ENCODE results near the gene PDIA6.
"Not testable (repeated sequence)": the region's sequence is repeated elsewhere in the genome, so short reads cannot be mapped to it uniquely, and the experiment has no call there.

The PDIA6 gene

DNA sequence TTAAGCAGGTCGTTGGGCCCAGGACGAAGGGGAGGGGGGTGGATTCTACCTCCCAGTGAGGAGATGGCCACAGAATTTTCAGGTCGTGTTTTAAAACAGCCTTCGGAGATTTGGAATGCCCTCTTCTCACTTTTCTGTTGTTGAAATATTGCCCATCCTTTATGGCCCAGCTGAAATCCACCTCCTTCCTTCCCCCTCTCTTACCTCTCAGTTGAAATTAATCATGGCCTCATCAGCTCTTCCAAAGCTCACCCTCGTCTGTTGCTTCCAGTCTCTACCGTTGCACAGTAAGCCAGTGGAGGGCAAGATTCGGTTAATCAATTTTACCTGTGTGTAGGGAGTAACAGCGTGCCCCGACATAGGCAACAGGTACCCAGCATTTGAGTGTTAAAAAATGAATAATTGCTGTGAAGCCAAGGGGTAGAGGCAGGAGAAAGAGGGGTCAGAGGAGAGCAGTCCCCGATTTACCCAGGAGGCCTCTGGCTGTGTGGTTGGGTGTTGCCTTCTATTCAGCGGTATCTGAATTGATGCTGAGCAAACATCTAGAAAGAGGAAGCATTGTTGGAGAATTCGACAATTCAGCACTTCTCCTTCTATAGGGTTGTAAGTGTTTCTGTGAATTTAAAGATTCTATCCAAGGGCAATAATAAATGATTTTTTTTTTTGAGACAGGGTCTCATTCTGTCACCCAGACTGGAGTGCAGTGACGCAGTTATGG, 8.6 kb upstream of the PDIA6 start:
- Histone ChIP-seq H3K9me3 (ENCODE audit: control insufficient read depth in 2 of 2, low read length in 2 of 2) (no peaks in the 10 kb centered on the region), H3K27me3 (ENCODE audit: control insufficient read depth in 2 of 2, insufficient read depth in 2 of 2, low read length in 2 of 2) (peaks cover 0 to 2% of the 10 kb centered on the region in 2 donors), H3K4me1 (ENCODE audit: control insufficient read depth in 2 of 2, insufficient read depth in 2 of 2, low read length in 2 of 2) (no peaks in the 10 kb centered on the region), H3K36me3 (ENCODE audit: control insufficient read depth in 2 of 2, insufficient read depth in 2 of 2, low read length in 2 of 2) (no peaks in the 10 kb centered on the region), H3K27ac (ENCODE audit: low read depth in 2 of 2, low read length in 2 of 2) (no peak overlapping the region), H3K9ac (ENCODE audit: low read depth in 1 of 2, low read length in 2 of 2) (no peak overlapping the region), H3K4me3 (ENCODE audit: low read length in 2 of 2) (no peak overlapping the region)

DNA sequence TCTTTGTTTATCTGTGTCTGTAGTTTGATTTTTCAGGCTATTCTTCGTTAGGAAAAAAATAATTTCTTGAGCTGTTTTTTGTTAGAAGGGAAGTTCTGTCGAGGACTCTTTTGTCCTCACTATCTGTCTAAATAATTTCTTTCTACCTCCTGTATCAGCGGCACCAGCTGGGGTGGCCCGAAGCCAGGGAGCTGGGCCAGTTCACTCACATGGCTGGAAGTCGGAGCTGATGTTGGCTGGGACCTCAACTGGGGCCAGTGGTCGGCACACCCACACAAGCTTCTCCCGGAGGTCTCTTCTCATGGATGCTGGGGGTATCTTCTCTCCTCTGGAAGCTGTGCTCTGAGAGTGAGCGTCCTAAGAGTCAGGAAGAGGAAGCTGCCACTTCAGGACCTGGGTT, 8.0 kb upstream of the PDIA6 start:
- no peak overlapping the region for H3K9ac ChIP-seq (ENCODE audit: low read depth in 1 of 2, low read length in 2 of 2)
- H3K36me3 ChIP-seq (ENCODE audit: control insufficient read depth in 2 of 2, insufficient read depth in 2 of 2, low read length in 2 of 2): no peaks in the 10 kb centered on the region
- no peaks in the 10 kb centered on the region for H3K4me1 ChIP-seq (ENCODE audit: control insufficient read depth in 2 of 2, insufficient read depth in 2 of 2, low read length in 2 of 2)
- H3K27me3 ChIP-seq (ENCODE audit: control insufficient read depth in 2 of 2, insufficient read depth in 2 of 2, low read length in 2 of 2): no peaks in the 10 kb centered on the region
- H3K27ac ChIP-seq (ENCODE audit: low read depth in 2 of 2, low read length in 2 of 2): no peak overlapping the region
- H3K9me3 ChIP-seq (ENCODE audit: control insufficient read depth in 2 of 2, low read length in 2 of 2): no peaks in the 10 kb centered on the region
- no peak overlapping the region for H3K4me3 ChIP-seq (ENCODE audit: low read length in 2 of 2)

DNA sequence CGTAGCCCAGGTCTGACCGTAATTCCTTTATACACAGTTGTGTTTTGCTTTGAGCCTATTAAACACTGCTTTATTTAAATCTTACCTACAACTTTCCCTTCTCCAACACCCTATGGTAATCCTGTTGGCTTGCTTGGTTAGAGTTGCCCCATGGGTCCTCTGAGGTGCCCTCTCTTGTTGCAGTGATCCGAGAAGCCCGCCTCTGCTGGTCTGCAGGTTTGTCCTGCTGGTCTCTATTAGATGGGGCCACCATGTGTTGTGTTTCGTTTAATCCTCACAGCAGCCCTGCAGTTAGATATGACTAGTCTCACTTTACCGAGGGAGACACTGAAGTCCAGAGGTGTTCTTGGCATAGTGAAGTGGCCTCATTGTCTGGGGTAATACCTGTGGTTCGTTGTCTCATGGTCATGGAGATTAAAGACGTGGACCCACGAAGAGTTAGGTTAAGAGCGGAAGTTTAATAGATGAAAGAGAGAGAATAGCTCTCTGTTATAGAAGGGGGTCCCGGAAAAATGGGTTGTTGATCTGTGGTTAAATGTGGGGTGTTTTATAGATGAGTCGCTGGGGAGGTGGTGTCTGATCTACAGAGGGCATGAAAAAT, 7.2 kb upstream of the PDIA6 start:
- Histone ChIP-seq H3K9me3 (ENCODE audit: control insufficient read depth in 2 of 2, low read length in 2 of 2) (no peaks in the 10 kb centered on the region), H3K36me3 (ENCODE audit: control insufficient read depth in 2 of 2, insufficient read depth in 2 of 2, low read length in 2 of 2) (no peaks in the 10 kb centered on the region), H3K4me3 (ENCODE audit: low read length in 2 of 2) (no peak overlapping the region), H3K27me3 (ENCODE audit: control insufficient read depth in 2 of 2, insufficient read depth in 2 of 2, low read length in 2 of 2) (no peaks in the 10 kb centered on the region), H3K4me1 (ENCODE audit: control insufficient read depth in 2 of 2, insufficient read depth in 2 of 2, low read length in 2 of 2) (no peaks in the 10 kb centered on the region), H3K9ac (ENCODE audit: low read depth in 1 of 2, low read length in 2 of 2) (no peak overlapping the region), H3K27ac (ENCODE audit: low read depth in 2 of 2, low read length in 2 of 2) (no peak overlapping the region)

DNA sequence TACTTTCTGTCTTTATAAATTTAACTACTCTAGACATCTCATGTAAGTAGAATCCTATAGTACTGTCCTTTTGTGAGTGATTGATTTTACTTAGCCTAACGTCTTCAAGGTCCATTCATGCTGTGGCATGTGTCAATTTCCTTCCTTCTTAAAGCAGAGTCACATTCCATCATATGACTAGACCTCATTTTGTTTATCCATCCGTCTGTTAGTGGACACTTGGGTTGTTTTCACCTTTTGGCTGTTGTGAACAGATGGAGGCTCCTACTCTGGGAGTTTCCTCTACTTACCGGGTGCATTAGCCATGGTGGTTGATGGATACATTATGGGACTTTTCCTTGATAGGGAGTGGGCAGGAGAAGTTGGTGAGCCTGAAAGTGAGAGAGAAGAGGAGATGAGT, 6.4 kb upstream of the PDIA6 start:
- Histone ChIP-seq H3K27me3 (ENCODE audit: control insufficient read depth in 2 of 2, insufficient read depth in 2 of 2, low read length in 2 of 2) (no peaks in the 10 kb centered on the region), H3K27ac (ENCODE audit: low read depth in 2 of 2, low read length in 2 of 2) (no peak overlapping the region), H3K36me3 (ENCODE audit: control insufficient read depth in 2 of 2, insufficient read depth in 2 of 2, low read length in 2 of 2) (no peaks in the 10 kb centered on the region), H3K9ac (ENCODE audit: low read depth in 1 of 2, low read length in 2 of 2) (no peak overlapping the region), H3K4me3 (ENCODE audit: low read length in 2 of 2) (no peak overlapping the region), H3K4me1 (ENCODE audit: control insufficient read depth in 2 of 2, insufficient read depth in 2 of 2, low read length in 2 of 2) (no peaks in the 10 kb centered on the region), H3K9me3 (ENCODE audit: control insufficient read depth in 2 of 2, low read length in 2 of 2) (no peaks in the 10 kb centered on the region)

DNA sequence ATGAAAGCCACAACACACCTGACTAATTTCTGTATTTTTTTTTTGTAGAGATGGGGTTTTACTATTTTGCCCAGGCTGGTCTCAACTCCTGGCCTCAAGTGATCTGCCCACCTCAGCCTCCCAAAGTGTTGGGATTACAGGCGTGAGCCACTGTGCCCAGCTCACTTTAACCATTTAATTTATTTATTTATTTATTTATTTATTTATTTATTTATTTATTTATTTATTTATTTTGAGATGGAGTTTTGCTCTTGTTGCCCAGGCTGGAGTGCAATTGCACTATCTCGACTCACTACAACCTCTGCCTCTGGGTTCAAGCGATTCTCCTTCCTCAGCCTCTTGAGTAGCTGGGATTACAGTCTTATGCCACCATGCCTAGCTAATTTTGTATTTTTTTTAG, 5.7 kb upstream of the PDIA6 start:
- not testable (repeated sequence) for H3K36me3 ChIP-seq (ENCODE audit: control insufficient read depth in 2 of 2, insufficient read depth in 2 of 2, low read length in 2 of 2); H3K4me3 ChIP-seq (ENCODE audit: low read length in 2 of 2); H3K4me1 ChIP-seq (ENCODE audit: control insufficient read depth in 2 of 2, insufficient read depth in 2 of 2, low read length in 2 of 2); H3K9me3 ChIP-seq (ENCODE audit: control insufficient read depth in 2 of 2, low read length in 2 of 2); H3K9ac ChIP-seq (ENCODE audit: low read depth in 1 of 2, low read length in 2 of 2); H3K27ac ChIP-seq (ENCODE audit: low read depth in 2 of 2, low read length in 2 of 2); H3K27me3 ChIP-seq (ENCODE audit: control insufficient read depth in 2 of 2, insufficient read depth in 2 of 2, low read length in 2 of 2)

DNA sequence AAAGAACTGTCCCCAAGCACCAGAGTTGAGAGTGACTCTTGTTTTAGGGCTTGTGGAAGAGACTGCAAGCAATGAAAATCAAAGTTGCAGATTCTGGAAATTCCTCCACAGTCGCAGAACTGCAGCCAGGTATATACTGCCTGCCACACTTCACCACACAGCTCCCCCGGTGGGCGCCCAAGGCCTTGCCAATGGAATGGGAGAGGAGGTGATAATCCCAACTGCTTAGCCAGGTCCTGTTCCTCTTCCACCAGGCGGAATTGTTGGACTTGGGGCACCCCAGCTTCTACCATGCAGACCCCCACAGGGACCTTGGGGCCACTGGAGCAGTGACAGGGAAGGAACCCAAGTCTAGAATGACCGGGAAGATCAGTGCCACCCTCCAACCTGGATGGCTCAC, 4.8 kb upstream of the PDIA6 start:
- peaks cover 3 to 4% of the 10 kb centered on the region in 2 donors for H3K4me1 ChIP-seq (ENCODE audit: control insufficient read depth in 2 of 2, insufficient read depth in 2 of 2, low read length in 2 of 2)
- no peak overlapping the region for H3K4me3 ChIP-seq (ENCODE audit: low read length in 2 of 2)
- H3K27me3 ChIP-seq (ENCODE audit: control insufficient read depth in 2 of 2, insufficient read depth in 2 of 2, low read length in 2 of 2): no peaks in the 10 kb centered on the region
- no peaks in the 10 kb centered on the region for H3K36me3 ChIP-seq (ENCODE audit: control insufficient read depth in 2 of 2, insufficient read depth in 2 of 2, low read length in 2 of 2)
- H3K27ac ChIP-seq (ENCODE audit: low read depth in 2 of 2, low read length in 2 of 2): no peak overlapping the region
- H3K9me3 ChIP-seq (ENCODE audit: control insufficient read depth in 2 of 2, low read length in 2 of 2): no peaks in the 10 kb centered on the region
- H3K9ac ChIP-seq (ENCODE audit: low read depth in 1 of 2, low read length in 2 of 2): no peak overlapping the region

DNA sequence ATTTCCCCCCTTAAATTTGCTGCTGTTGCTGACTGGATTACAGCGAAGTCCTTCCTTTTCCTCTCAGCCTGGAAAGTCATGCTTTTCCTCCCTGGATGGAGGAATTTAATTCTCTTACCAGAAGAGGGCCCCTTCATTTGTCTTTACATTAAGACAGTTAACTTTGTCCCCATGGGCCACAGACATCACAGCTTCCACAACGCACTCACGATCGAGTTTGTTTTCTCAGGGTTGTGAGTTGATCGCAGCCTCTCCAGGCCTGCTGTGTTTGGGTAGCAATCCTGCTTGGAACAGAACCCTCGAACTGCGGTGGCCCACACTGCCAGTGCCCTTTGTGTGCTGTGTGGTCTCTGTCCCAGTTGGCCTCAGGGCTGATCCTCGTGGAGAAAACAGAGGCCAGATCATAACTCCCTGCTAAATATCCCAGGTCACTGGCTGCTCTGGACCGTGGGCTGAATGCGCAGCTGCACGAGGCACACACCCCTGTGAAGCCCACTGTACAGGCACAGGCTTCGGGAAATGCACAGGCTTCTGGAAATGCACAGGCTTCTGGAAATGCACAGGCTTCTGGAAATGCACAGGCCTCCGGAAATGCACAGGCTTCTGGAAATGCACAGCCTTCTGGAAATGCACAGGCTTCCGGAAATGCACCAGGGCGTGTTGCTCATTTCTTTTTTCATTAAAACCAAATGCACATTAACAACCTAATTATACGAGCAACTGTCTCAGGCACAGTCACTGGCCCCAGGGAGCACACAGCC, 2.2 kb upstream of the PDIA6 start:
- no peaks in the 10 kb centered on the region for H3K36me3 ChIP-seq (ENCODE audit: control insufficient read depth in 2 of 2, insufficient read depth in 2 of 2, low read length in 2 of 2)
- no peaks in the 10 kb centered on the region for H3K9me3 ChIP-seq (ENCODE audit: control insufficient read depth in 2 of 2, low read length in 2 of 2)
- H3K27me3 ChIP-seq (ENCODE audit: control insufficient read depth in 2 of 2, insufficient read depth in 2 of 2, low read length in 2 of 2): no peaks in the 10 kb centered on the region
- H3K4me3 ChIP-seq (ENCODE audit: low read length in 2 of 2): no peak overlapping the region
- no peak overlapping the region for H3K9ac ChIP-seq (ENCODE audit: low read depth in 1 of 2, low read length in 2 of 2)
- no peak overlapping the region for H3K27ac ChIP-seq (ENCODE audit: low read depth in 2 of 2, low read length in 2 of 2)
- H3K4me1 ChIP-seq (ENCODE audit: control insufficient read depth in 2 of 2, insufficient read depth in 2 of 2, low read length in 2 of 2): peaks cover 8 to 17% of the 10 kb centered on the region in 2 donors

DNA sequence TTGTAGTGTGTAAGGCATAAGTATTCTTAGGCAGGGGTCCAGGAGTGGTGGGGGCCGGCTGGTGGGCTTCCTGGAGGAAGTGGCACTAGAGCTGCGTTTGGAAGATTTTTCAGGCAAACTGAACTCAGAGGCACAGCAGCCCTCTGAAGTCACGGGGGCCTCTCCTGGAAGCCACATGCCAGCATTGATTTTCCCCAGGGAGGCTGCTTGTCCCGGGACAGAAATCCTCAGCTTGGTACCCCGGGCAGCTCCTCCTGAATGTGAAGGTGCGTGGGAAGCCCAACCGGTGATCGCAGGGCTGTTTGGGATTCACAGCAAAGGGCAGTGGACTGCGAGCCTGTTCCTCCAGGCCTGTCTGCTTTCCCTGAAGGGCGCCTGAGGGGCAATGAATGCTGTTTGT, 1.6 kb upstream of the PDIA6 start:
- no peak overlapping the region for H3K27ac ChIP-seq (ENCODE audit: low read depth in 2 of 2, low read length in 2 of 2)
- no peaks in the 10 kb centered on the region for H3K9me3 ChIP-seq (ENCODE audit: control insufficient read depth in 2 of 2, low read length in 2 of 2)
- H3K27me3 ChIP-seq (ENCODE audit: control insufficient read depth in 2 of 2, insufficient read depth in 2 of 2, low read length in 2 of 2): no peaks in the 10 kb centered on the region
- no peak overlapping the region for H3K4me3 ChIP-seq (ENCODE audit: low read length in 2 of 2)
- H3K36me3 ChIP-seq (ENCODE audit: control insufficient read depth in 2 of 2, insufficient read depth in 2 of 2, low read length in 2 of 2): no peaks in the 10 kb centered on the region
- peaks cover 8 to 17% of the 10 kb centered on the region in 2 donors for H3K4me1 ChIP-seq (ENCODE audit: control insufficient read depth in 2 of 2, insufficient read depth in 2 of 2, low read length in 2 of 2)
- no peak overlapping the region for H3K9ac ChIP-seq (ENCODE audit: low read depth in 1 of 2, low read length in 2 of 2)

DNA sequence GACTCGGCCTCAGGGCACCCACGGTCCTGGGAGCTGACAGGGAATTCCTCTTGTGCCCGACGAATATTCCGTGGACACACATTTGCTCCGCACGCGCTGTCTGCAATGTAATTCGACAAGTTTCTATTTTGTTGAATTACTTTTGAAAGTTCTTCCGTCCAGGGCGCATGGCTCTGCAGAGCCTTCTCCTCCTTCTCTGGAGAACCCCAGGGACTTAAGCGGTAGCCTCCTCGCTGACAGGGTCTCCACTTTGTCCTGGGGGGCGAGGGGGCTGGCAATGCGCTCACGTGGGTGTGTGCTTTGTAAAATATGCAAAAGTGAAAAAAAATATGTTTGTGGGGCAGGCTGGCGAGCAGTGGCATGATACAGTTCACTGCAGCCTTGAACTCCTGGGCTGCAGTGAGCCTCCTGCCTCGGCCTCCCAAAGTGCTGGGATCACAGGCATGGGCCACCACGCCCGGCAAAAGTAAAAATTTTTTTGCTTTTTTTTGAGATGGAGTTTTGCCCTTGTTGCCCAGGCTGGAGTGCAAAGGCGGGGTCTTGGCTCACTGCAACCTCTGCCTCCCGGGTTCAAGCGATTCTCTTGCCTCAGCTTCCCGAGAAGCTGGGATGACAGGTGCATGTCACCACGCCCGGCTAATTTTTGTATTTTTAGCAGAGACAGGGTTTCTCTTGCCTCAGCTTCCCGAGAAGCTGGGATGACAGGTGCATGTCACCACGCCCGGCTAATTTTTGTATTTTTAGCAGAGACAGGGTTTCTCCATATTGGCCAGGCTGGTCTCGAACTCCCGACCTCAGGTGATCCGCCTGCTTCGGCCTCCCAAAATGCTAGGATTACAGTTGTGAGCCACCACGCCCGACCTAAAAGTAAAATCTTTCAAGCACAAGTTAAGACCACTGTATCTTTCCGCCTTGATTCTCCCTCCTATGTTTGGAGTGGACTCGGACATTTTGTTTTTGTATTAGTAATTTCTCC, 866 bp upstream of the PDIA6 start:
- H3K9me3 ChIP-seq (ENCODE audit: control insufficient read depth in 2 of 2, low read length in 2 of 2): not testable (repeated sequence)
- peak overlapping the region; percentile 32 to 76 for H3K9ac ChIP-seq (ENCODE audit: low read depth in 1 of 2, low read length in 2 of 2)

More for the DNA sequence above, 866 bp upstream of the PDIA6 start:
- peak overlapping the region; percentile 59 to 72 for H3K27ac ChIP-seq (ENCODE audit: low read depth in 2 of 2, low read length in 2 of 2)
- H3K4me1 ChIP-seq (ENCODE audit: control insufficient read depth in 2 of 2, insufficient read depth in 2 of 2, low read length in 2 of 2): peaks cover 8 to 17% of the 10 kb centered on the region in 2 donors
- not testable (repeated sequence) for H3K27me3 ChIP-seq (ENCODE audit: control insufficient read depth in 2 of 2, insufficient read depth in 2 of 2, low read length in 2 of 2); H3K36me3 ChIP-seq (ENCODE audit: control insufficient read depth in 2 of 2, insufficient read depth in 2 of 2, low read length in 2 of 2)
- peak overlapping the region; percentile 75 to 82 for H3K4me3 ChIP-seq (ENCODE audit: low read length in 2 of 2)
